Activated CD4-positive, alpha-beta T cell treated with anti-CD3 and anti-CD28 coated beads, Interleukin-2, amount 50 U/mL, for 16 hours (primary cell): Measurements from ENCODE around the gene FOLR3.
"Not testable (repeated sequence)": the region's sequence is repeated elsewhere in the genome, so short reads cannot be mapped to it uniquely, and the experiment has no call there.

Source experiments
- DNase-seq: peaks from one replicate; pipeline ENCODE4 v3.0.0-alpha.2; 2020

Gene FOLR3

GRCh38 chr11:72169046-72169555, 33.6 kb downstream of the FOLR3 start:
- DNase-seq = not testable (repeated sequence)

GRCh38 chr11:72169754-72170153, 34.2 kb downstream of the FOLR3 start:
- not testable (repeated sequence) for DNase-seq

DNA sequence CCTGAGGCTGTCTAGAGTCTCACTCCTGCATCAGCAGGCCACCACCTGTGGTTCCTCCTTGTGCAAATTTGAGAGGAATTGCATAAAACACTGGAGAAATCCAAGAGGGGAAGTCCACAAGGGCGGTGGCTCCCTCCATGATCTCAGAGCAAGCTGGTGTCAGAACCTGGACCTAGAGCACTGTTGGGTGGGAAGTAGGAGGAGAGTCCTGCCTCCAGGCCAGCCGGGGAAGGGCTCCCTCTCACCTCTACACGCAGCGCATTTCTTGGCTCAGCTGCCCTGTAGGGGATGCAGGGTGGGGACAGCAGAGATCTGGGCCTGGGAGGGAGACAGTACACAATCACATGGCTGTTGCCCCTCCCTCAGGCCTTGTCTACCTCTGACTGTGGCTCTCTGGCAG, 36.5 kb downstream of the FOLR3 start:
- DNase-seq = not testable (repeated sequence)

GRCh38 chr11:72173291-72173690, 37.8 kb downstream of the FOLR3 start:
- DNase-seq = no peak

DNA sequence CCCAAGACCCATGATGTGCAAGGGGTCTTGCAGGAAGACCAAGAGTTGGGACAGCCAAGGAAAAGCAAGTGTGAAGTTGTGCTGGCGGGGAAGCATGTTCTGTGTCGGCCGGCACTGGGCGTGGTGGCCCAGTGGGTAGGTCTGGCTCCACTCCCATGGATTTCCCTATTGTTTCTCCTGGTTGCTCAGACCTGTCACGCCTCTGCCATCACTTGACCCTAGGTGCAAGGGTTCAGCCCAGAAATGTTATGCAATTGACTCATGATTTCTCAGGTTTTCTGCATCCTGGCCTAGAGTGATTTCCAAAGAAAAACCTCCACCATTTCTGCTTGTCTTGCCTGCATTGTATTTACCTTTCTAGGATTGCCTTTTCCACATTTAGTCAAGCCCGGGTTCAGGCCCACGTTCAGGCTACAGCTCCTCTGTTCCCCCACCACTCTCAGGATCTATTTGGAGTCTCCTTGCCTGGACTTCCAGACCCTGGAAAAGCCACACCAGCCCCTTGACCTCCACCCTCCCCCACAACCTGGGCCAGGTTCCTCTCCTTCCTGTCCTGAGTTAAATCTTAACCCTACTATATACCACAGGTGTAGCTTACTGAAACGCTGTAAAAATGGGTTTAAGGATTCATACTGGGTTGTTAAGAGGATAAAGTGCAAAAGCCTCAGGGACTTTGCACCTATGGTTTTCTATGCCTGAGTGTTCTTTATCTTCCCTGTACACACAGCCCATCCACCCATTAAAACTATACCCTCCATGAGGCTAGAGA, 39.0 kb downstream of the FOLR3 start:
- DNase-seq = no peak

- DNase-seq = no peak
Measured at GRCh38 chr11:72177656-72178055, 42.1 kb downstream of the FOLR3 start.

GRCh38 chr11:72179049-72179803, 43.7 kb downstream of the FOLR3 start:
- no peak for DNase-seq

GRCh38 chr11:72179804-72180396, 44.4 kb downstream of the FOLR3 start:
- DNase-seq = peak; percentile 8

DNA sequence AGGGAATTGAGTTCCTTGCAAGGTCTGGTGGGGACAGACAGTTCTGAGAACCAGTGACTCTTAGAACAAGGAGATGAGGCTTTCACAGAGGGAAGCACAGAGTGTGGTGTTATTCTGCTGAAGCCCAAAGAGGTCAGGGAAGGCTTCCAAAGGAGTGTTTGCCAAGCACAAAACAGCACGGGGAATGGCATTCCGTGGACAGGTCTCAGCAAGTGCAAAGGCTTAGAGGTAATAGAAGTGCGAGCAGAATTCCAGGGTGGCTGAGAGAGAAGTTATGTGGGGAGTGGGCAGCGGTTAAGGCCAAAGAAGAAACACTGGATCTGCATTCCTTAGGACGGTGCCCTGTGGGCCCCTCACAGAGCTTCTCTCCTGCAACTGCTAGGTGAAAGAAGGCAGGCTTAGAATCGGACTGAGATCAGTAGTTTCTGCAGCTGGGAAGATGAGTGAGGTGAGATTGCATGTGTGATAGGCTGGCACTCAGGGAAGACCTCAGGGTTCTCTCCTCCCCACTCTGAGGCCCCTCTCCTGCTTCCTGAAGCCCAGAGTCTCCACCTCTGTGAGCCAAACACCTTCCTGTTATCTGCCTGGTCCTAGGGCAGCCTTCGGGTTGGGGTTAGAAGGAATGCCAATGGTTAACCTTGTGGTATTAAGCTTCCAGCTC, 45.5 kb downstream of the FOLR3 start:
- DNase-seq = not testable (repeated sequence)

DNA sequence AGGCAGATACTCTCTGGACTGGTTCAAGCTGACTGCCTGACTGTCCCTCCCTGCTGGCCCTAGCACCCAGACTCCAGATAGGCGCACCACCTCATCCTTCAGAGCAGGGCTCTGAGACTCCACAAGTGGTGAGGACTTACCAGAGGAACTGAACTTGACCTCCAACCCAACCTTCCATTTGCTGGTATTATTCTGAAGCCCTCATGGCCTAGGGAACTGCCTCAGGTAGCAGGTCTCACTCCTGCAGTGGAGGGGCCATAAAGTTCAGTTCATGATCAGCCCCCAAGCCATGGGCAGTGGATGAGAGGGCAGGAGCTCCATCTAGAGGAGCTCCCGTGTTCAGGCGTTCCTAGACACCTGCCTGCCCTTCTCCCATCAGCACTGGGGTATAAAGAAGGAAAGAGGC, 46.0 kb downstream of the FOLR3 start:
- not testable (repeated sequence) for DNase-seq

- no peak for DNase-seq
Measured at GRCh38 chr11:72188267-72188666, 52.7 kb downstream of the FOLR3 start.
